CD4-positive, alpha-beta T cell treated with Interleukin-10 for 1 hour (primary cell): ENCODE measurements around the gene DNAJC27.

Source experiments
- DNase-seq: peaks from one replicate; pipeline ENCODE4 v3.0.0-alpha.2; 2020

The DNAJC27 gene

DNA sequence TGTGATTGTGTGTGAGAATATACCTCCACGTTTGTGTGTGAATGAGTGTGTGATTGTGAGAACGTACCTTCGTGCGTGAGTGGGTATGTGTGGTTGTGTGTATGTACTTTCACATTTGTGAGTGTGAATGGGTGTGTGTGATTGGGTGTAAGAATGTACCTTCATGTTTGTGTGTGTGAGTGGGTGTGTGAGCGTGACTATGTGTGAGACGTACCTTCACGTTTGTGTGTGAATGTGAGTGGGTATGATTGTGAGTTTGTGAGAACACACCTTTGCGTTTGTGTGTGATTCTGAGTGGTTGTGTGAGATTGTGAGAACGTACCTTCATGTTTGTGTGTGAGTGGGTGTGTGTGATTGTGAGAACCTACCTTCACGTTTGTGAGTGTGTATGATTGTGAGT is 45.9 kb downstream of the DNAJC27 start:
- no peak for DNase-seq

DNA sequence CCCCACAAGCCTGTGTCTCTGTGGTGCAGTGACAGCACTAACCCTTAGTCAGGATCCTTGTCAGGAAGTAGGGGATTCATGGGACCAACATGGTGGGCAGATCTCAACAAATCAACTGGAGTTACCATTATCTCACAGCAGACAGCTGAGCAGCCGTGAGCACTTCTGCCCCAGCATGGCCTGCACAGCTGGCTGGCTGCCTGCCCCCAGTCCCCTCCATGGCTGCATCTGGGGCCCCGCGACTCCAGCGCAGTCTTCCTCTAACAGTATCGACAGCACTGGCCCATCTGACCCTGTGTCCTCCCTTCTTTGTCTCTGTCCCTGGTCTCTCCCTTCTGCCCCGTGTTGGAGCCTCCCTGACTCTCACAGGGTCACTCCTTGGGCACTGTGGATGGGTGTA is 47.0 kb downstream of the DNAJC27 start:
- DNase-seq = no peak

DNA sequence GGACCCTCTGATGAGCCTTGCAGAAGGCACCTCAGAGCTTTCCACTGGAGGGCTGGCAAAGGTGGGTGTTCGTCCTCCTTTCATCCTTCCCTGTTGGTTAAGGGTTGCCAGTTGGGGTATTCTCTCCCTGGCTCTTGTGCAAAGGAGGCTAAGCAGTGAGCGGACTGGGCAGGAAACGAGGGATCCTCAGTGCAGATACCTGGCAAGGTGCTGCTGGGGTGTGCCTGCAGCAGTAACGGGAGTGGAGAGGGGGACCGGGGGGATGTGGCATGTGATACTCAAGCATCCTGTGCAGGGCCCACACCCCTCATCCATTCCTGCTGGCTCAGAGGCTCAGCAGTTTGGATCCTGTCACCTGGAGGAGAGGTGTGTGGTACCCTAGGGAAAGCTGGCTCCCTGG is 47.5 kb downstream of the DNAJC27 start:
- DNase-seq = no peak

DNA sequence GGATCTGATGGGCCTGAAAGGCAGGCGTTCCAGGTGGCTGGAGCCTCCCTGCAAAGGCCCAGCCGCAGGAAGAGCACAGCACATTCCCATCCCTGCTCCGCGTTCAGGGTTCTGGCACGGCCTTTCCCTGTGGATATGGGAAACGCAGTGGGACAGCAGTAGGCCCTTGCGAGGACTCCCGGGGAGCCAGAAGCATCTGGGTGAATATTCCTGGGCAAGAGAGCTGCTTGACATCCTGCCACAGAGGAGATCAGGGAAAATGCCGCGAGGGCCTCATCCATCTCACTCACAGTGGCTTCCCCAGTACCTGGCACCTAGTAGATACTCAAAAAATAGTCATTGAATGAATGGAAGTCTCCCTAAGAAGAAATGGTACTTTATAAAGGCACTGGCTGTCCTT is 48.6 kb downstream of the DNAJC27 start:
- no peak for DNase-seq

GRCh38 chr2:24922556-24922955 is 49.2 kb downstream of the DNAJC27 start:
- no peak for DNase-seq

DNA sequence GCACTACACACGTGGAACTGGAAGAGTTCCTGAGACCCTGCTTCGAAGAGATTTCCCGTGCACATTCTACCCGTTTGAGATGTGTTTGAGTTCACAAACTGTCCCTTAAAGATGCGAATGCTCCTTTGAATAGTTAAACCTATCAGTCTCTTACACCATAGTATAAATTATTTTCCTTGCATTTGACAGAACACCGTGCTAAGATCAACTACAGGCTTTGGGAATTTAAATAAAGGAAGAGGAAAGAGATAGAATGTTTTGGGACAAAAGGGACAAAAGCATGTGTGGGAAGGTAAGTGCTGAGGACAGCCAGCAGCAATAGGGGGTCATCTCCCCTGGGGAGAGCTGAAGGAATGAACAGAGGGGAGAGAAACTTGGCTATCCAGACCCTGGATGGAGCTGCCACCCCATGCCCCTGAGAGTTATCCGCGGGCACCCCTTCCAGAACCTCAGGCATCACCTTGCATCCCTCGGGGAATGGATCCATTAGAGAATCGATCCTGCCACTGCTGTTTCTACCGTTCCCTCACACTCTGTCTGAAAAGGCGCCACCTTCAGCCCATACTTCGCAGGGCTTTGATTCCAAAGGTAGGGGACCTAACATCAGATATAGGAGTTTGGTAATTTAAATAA is 50.8 kb downstream of the DNAJC27 start:
- DNase-seq = peak; percentile 34

GRCh38 chr2:24920098-24920808 is 51.5 kb downstream of the DNAJC27 start, which contains the start of gene ADCY3:
TSS of gene ADCY3 (minus strand) at chr2:24920237. CDS start at chr2:24918987, 1,250 bp downstream.
- peak; percentile 73 for DNase-seq

DNA sequence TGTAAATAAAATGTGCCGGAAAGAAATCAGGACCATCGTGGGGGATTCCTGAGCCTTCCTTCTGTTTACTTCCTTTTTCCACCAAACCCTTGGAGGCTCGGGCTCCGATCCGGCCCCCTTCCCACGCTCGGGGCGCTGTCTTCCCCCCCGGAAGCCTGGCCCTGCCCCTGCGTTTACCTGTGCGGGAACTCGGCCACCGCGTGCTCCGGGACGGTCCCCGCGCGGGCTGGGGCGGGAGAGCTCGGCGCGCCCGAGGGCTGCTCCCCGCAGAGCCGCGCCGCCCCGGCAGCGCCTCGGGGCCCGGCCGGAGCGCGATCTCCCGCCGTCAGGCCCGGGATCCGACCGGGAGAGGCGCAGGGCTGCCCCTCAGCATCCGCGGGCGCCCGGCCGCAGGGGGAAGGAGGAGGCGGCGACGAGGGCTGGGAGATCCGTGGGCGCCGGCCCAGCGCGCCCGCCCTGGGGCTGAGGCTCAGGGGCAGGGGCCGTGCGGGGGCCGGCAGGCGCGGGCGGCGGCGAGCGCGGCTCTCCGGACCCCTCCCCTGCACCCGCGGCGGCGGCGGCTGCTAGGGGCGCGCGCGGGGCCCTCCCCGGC is 52.2 kb downstream of the DNAJC27 start:
- DNase-seq = no peak

DNA sequence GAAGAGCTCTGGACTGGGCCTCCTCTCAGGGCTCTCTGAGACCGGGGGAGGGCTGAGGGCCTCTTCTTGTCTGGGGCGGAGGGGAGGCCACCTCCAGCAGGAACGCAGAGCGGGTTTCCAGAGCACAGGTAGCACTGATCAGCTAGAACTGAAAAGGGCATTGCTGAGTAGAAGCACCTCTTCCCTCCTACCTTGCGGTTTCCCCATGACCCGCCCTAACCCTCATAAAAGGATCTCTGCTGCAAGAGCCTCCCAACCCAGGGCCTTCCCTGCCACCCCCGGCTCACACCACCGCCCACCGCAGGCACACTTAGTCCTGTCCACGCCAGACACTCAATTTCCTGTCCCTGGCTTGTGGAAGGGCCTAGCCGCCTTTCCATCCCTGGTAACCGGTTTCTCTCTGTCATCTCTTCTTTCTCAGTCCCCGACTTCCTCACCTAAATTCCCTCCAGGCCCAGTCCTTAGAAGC is 52.7 kb downstream of the DNAJC27 start:
- DNase-seq = peak; percentile 68

DNA sequence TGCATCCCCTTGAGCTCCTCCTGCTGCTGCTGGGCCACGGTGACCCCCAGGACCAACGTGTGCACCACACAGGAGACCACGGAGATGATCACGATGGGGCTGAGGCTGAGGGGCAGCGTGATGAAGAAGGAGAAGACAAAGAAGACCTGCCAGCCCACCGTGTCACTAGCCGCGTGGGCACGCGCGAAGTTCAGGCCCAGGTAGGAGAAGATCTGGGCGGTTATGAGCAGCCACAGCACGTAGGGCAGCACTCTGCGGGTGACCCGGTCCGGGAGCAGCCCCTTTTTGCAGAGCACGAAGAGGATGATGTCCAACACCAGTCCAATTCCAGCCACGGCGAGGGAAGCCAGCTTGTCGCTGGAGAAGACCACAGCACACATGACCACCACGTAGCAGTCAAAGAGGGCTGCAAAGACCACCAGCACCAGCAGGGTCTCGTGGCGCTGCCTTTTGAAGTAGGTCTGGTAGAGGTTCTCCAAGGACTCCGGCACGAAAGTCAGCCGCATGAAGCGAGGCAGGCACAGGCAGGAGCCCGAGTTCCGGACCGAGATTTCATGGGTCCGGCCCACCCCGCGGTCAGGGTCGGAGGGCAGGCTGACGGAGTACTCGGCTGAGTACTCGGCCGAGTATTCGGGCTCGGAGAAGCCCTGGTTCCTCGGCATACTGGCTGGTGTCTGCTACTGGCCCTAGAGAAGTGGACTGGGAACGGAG is 53.3 kb downstream of the DNAJC27 start:
- no peak for DNase-seq

DNA sequence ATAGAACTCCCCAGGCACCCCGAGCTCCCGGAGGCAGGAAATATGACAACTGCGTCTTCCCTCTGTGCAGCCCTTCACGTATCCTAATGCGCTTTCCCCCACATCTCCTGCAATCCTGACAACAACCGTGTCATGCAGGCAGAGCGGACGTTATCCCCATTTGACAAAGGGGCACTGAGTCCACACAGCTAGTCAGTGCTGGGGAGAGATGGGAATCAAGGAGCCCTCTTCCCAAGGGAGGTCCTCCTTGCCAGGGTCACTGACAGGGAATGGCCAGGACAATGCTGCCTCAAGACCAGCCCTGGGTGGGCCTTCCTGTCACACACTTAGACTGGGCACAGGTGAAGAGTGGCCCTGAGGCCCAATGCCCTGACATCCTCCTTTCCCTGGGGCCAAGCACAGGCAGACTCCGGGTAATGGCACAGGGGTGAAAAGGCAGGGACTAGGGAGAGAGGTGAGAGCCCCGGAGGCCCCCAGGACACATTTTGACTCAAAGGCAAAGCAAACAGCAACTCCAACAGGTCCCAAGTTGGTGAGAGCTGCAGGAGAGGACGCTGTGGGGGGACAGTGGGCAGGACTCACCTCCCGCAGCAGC is 53.9 kb downstream of the DNAJC27 start:
- DNase-seq = no peak

GRCh38 chr2:24917086-24917485 is 54.7 kb downstream of the DNAJC27 start:
- DNase-seq = no peak

GRCh38 chr2:24915796-24916195 is 56.0 kb downstream of the DNAJC27 start:
- no peak for DNase-seq

- no peak for DNase-seq
These were observed 56.6 kb downstream of the DNAJC27 start for GRCh38 chr2:24915175-24915574.

GRCh38 chr2:24914713-24915112 is 57.0 kb downstream of the DNAJC27 start:
- DNase-seq = no peak

- DNase-seq = no peak
These were observed 57.8 kb downstream of the DNAJC27 start for GRCh38 chr2:24913911-24914310.

- no peak for DNase-seq
These were observed 58.8 kb downstream of the DNAJC27 start for GRCh38 chr2:24912986-24913385.

GRCh38 chr2:24912523-24912922 is 59.2 kb downstream of the DNAJC27 start:
- DNase-seq = no peak

GRCh38 chr2:24910245-24910644 is 61.5 kb downstream of the DNAJC27 start:
- DNase-seq = no peak

- no peak for DNase-seq
These were observed 62.1 kb downstream of the DNAJC27 start for GRCh38 chr2:24909555-24910177.

DNA sequence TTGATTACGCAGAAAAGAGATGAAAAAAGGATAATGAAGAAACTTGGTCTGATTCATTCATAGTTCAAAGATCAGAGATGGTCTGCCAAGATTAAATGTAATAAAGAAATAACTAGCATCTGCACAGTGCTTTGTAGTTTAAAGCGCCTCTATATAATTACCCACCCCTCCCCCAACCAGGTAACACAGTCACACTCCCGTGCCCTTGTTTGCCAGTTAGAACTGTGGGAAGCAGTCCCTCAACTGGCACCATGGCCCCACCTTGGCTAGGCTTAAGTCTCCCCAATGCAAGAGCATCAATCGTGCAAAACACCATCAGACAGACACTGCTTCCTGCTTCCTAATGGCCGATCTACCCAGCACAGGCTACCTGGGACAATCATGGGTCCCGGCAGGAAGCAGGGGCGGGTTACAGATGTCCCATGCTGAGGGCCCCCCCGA is 63.3 kb downstream of the DNAJC27 start:
- no peak for DNase-seq

DNA sequence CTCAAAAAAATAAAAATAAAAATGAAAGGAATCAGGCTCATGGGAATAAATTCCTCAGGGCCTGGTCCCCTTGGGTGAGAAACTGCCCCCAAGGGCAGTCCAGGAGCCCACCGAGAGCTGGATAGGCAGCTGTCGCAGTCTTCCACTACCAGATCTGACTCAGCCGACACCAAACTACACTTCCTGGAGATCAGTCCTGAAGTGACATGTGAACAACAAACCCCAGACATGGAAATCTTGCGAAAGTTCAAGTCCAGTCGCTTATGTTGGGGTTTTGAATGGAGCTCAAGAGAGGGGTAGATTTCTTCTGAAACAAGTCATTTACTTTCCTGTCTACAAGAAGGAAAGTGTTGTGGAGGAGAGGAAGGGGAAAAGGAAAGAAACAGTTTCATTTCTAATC is 64.6 kb downstream of the DNAJC27 start:
- DNase-seq = no peak

GRCh38 chr2:24906466-24906865 is 65.3 kb downstream of the DNAJC27 start:
- DNase-seq = no peak
